GM18526 (cell line): ENCODE results near the gene MAPT.

Source experiments
- POLR2A ChIP-seq: IDR thresholded peaks from 3 replicates; pipeline ENCODE4 v1.6.1; 2011; ENCODE audit not compliant: insufficient read length; ENCODE audit errors: extremely low read depth

MAPT gene

GRCh38 chr17:45852535-45853297 is 41.6 kb upstream of the MAPT start:
- no peak for TF ChIP-seq POLR2A

- TF ChIP-seq POLR2A: no peak
Observed at GRCh38 chr17:45854209-45854608, 40.1 kb upstream of the MAPT start.

- TF ChIP-seq POLR2A: no peak
Observed at GRCh38 chr17:45855691-45856336, 38.5 kb upstream of the MAPT start.

GRCh38 chr17:45857977-45858708 is 36.2 kb upstream of the MAPT start:
- TF ChIP-seq POLR2A: no peak

GRCh38 chr17:45861165-45861564 is 33.2 kb upstream of the MAPT start:
- no peak for TF ChIP-seq POLR2A

- no peak for TF ChIP-seq POLR2A
Observed at GRCh38 chr17:45863857-45864654, 30.3 kb upstream of the MAPT start.

GRCh38 chr17:45867171-45867570 is 27.2 kb upstream of the MAPT start:
- TF ChIP-seq POLR2A: no peak

- TF ChIP-seq POLR2A: no peak
Observed at GRCh38 chr17:45867702-45868101, 26.7 kb upstream of the MAPT start.

GRCh38 chr17:45868276-45868675 is 26.1 kb upstream of the MAPT start:
- TF ChIP-seq POLR2A: no peak

- no peak for TF ChIP-seq POLR2A
Observed at GRCh38 chr17:45869676-45870341, 24.5 kb upstream of the MAPT start.

- TF ChIP-seq POLR2A: no peak
Observed at GRCh38 chr17:45870342-45870974, 23.9 kb upstream of the MAPT start.

GRCh38 chr17:45871718-45872117 is 22.6 kb upstream of the MAPT start:
- no peak for TF ChIP-seq POLR2A

GRCh38 chr17:45873728-45874127 is 20.6 kb upstream of the MAPT start:
- no peak for TF ChIP-seq POLR2A

GRCh38 chr17:45874151-45874550 is 20.2 kb upstream of the MAPT start:
- TF ChIP-seq POLR2A: no peak
